Superior temporal gyrus (tissue), 1 donor: ENCODE data around the gene KHDC3L.

Experiments
- DNase-seq: peaks from one replicate; pipeline ENCODE4 v3.0.0-alpha.2; 2016; ENCODE audit errors: extremely low spot score

The KHDC3L gene, protein sequence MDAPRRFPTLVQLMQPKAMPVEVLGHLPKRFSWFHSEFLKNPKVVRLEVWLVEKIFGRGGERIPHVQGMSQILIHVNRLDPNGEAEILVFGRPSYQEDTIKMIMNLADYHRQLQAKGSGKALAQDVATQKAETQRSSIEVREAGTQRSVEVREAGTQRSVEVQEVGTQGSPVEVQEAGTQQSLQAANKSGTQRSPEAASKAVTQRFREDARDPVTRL

DNA sequence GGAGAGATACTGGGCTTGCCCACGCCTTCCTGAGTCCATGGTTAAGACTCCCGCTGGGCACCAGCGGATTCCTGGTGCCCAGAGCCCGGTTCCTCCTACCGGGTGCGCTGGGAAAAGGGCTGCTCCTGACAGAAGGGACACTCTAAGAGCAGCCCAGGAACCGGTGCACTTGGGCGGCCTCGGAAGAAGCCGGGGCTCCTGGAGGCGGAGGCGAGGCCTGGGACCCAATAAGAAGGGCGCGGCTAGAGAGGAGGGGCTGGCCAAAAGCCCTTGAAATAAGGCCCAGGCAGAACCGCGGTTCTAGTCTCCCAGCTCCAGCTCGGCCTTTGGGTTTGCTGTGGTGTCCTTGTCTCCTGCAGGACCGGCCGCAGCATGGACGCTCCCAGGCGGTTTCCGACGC lies at the start of gene KHDC3L:
TSS of gene KHDC3L (plus strand) at position 301 of the 400 bp plus-strand sequence. CDS start at position 373, 72 bp downstream.
- DNase-seq = no peak

DNA sequence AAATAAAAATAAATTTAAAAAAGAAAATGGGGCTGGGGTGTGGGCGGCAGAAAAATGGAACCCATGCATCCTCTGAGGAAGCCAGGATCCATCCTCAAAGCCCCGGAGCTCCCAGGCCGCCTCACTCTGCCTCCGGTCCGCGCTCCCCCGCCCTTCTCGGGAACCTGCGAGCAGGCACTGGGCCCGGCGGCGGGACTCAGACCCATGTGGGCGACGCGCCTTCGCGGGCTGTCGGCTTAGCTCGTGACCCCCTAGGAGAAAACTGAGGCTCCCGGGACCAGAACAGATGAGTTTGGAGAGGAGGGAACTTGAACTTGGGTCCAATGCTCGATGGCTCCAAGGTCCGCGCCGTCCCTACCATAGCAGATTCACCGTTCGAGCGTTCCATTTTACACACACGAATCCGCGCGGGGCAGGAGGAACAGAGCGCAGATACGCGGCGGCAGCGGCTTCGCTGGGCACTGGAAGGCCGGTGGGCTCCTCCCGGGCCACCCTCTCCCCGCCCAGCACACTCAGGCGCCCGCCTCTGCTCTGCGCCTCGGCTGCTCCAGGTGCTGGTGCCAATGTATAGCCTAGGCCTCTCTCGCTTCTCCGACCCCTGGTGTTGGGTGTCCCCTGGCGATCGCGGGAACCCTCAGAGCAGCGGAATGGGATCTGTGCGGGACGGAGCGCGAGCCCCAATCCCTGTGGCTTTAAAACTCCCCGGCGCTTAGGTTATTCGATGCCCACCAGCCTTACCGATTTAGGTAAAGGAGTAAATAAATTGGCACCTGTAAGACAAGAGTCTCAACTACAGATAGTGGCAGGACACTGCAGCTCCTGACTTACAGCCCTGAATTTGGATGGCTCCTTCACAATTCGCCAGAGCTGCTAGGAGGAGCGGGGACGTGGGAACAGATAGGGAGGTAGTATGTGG lies 47.6 kb upstream of the KHDC3L start:
- no peak for DNase-seq

- no peak for DNase-seq
Observed at GRCh38 chr6:73323323-73323722, 39.1 kb upstream of the KHDC3L start.

DNA sequence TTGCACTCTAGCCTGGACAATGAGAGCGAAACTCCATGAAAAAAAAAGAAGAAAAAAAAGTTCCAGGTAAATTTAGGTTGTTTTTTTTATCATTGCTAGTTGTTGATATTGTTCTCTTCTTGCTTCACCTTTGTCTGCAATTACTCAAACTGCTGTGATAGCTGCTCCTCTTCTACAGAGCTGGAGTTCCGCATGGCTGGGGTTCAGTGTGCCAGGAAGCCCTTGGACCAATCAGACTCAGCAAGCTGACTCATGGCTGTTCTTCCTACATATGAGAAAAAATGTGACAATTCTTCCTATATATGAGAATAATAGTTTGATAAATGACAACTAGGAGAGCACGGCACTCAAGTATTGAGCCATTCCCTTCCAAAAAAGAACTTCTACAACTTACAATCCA lies 36.8 kb upstream of the KHDC3L start:
- DNase-seq = no peak

DNA sequence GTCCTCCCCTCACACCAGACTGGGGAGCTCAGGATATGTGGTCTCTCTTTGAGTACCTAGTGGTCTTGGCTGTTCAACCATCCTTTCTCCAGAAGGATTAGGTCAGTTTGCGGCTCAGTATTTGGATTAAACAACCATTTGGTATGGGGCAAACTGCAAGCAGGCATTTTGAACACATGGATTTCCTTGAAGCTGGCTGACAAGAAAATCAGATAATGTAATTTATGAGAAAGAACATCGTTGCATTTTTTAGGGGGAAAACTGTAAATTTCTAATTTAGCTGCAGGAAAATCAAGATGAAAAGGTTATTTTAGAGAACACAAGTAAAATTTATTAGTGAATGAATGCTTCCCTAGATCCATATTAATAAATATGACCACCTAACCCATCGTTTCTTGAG lies 33.7 kb upstream of the KHDC3L start:
- DNase-seq = no peak

DNA sequence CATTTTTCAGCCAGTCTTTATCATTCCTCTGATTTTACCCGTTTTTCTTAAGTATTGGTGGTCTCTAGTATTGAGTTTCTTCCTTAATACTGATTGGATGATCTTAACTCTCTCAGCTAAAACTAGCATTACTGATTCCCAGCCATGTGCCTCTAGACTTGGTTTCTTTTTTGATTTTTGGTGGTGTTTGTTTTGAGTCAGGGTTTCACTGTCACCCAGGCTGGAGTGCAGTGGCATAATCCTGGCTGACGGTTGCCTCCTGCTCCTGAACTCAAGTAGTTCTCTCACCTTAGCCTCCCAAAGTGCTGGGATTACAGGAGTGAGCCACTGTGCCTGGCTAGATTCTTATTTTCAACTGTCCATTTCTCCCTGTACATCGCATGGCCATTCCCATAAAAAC lies 33.3 kb upstream of the KHDC3L start:
- DNase-seq = no peak

DNA sequence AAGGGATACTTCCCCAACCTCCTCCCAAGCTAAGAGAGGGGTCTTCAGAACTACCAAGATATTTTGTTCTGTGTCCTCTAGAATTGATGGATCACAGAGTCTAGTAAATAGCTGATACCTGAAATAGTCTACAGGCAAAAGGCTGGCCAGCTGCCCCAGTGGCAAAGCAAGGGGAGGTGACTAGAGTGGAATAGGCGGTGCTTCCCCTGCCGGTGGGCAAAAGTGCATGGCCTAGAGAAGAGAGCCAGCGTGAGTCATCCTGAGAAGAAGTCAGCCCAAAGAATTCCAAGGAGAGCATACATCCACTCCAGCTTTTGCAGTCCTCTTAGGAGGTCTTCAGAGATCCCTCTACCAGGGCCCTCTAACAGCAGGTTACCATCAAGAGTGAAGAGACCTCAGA lies 23.1 kb upstream of the KHDC3L start:
- no peak for DNase-seq

DNA sequence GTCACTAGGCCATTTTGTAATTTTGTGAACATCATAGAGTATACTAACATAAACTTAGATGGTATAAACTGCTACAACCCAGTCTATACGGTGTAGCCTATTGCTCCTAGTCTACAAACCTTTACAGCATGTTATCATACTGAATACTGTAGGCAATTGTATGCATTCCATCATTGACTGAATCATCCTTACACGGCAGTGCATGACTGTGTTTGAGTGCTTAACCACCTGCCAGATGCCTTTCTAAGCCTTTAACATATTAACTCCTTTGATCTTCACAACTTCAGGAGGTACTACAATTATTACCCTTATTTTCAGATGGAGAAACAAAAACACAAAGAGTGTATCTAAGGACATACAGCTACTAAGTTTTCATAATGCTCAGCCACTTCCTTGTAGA lies 22.4 kb upstream of the KHDC3L start:
- DNase-seq = no peak

DNA sequence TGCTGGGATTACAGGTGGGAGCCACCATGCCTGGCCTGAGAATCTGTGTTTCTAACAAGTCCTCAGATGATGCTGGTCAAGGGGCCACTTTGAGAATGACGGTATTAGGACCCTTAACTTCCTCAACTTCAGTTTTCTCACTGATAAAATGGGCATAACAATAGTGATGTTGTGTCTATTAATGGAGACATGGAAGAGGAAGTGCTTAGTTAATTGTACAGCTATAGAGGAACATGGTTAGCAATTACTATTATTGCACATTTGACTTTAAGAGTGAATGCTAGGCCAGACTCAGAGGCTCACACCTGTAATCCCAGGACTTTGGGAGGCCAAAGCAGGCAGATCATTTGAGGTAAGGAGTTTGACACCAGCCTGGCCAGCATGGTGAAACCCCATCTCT lies 21.1 kb upstream of the KHDC3L start:
- no peak for DNase-seq

DNA sequence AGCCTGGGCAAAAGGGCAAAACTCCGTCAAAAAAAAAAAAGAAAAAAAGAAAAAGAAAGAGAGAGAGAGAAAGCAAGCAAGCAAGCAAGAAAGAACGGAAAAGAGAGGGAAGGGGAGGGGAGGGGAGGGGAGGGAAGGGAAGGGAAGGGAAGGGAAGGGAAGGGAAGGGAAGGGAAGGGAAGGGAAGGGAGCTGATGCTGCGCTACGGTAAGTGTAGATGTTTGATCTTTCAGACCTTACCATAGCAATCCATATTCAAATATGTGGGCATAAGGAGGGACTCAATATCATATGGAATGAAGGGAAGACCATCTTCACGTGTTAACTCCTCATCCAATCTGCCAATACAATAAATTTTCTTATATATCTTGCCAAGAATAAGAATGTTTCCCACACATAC lies 20.3 kb upstream of the KHDC3L start:
- DNase-seq = no peak

DNA sequence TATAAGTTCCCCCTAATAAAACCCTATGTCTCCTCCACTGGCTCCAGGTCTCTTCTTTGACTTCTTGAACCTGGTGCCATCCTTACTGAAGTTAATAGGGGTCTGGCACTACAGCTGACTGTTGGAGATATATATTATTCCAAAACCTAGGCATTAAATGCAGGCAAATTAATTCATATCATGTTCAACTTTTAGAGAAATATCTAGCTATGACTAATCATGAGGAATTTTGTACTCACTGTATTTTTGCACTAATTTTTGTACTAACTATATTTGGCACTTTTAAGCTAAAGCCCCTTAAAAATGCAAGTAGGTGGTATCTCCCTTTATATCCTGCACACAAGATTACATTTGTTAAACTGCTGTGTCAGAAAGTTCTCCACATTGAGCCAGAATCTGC lies 19.3 kb upstream of the KHDC3L start:
- no peak for DNase-seq

DNA sequence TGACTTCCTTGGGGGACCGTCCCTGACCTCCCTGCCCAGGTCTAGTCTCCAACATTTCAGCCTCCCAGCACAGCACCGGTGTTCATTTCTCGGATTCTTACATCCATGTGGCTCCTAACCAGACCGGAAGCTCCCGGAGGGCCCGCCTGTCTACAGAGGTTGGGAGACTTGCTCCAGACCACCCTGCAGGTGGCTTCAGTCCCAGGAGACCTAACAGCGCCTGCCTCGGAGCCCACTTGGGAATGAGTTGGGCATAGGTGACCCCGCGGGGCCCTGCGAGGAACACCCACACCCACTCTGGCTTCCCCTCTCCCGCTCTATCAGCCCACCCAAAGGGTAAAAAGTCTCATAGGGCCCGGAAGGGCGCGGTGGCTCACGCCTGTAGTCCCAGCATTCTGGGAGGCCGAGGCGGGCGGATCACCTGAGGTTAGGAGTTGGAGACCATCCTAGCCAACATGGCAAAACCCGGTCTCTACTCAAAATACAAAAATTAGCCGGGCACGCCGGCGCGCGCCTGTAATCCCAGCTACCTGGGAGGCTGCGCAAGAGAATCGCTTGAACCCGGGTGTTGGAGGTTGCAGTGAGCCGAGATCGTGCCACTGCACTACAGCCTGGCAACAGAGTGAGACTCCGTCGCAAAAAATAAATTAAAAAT lies 13.8 kb upstream of the KHDC3L start:
- DNase-seq = no peak

GRCh38 chr6:73349311-73349710 lies 13.1 kb upstream of the KHDC3L start:
- no peak for DNase-seq

DNA sequence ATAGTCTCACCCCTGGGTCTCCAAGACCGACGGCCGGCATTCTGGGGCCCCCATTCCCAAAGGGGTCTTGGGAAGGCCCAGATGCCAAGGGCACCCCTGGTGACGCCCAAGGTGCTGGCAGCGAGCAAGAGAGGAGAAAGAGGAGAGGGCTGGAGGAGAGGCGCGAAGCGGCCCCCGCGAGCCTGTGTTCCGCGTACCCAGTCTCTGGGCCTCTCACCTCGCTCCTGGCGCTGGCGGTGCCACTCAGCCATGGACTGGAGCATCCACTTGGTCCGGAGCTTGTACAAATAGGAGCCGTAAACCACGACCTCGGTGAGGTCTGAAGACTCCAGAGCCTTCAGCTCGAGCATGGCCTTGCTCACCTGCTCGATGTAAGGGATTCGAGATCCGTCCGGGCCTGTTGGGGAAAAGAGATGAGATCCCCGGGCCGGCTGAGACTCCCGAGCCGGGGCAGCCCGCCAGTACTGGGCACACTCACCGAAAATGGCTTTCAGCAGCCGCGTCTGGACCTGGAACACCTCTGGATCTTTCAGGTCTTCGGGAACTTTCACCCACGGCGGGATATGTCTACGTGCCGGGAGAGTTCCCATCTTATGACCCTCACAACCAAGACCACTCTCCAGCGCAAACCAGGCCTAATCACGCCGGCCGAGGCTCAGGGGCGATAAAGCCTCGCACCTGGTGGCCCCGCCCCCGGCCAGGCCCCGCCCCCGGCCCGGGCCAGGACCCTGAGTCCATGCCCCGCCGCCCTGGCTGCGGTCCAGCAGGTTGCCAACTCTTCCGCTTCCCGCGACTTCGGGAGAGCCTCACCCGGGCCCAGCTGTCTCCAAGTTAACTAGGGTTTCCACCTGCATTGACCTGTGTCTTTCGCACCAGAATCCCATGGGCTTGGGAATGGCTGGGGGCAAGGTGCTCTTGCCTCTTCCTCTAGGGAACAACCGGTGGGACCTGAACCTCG lies 8.5 kb upstream of the KHDC3L start, which contains the start of gene DPPA5:
TSS of gene DPPA5 (minus strand) at position 641 of the 958 bp plus-strand sequence. CDS start at position 590, 51 bp downstream.
- DNase-seq = no peak

- DNase-seq = no peak
Observed at GRCh38 chr6:73362869-73363536, 545 bp downstream of the KHDC3L start.

- DNase-seq = no peak
Observed at GRCh38 chr6:73363537-73363875, 1.0 kb downstream of the KHDC3L start.

DNA sequence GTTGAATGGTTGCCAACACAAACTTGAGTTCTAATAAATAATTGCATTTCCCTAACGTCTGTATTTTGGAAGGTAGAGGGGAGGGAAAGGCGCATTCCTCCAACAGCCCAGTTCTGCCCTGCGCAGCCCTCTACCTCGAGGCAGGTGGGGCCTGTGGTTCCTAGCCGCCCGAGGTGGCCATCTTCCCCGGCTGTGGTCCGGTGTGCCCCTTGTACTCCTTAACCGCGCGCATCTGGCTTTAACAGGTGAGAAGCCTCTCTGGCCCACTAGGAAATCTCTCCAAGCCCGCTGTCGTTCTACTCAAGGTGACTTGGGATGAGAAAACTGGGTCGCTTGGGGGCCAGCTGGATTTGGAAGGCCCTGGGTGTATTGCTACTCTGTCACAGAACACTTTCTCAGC lies 1.7 kb downstream of the KHDC3L start:
- DNase-seq = no peak

GRCh38 chr6:73364549-73364948 lies 2.1 kb downstream of the KHDC3L start:
- no peak for DNase-seq

GRCh38 chr6:73367761-73368355 lies 5.4 kb downstream of the KHDC3L start:
- no peak for DNase-seq

- no peak for DNase-seq
Observed at GRCh38 chr6:73368675-73369074, 6.2 kb downstream of the KHDC3L start.

- no peak for DNase-seq
Observed at GRCh38 chr6:73369157-73369556, 6.7 kb downstream of the KHDC3L start.
